Measurements from ENCODE around the gene RAB22A. TPM values are rescaled to one million over a fixed set of nuclear protein-coding genes. Genes with fewer than 3 reads are reported as not detected.

RAB22A gene
- total and polyA plus RNA-seq, 2 of the 4 experiments (the other 2 are of a cell fraction): 8.2 to 8.4 TPM

GRCh38 chr20:58359441-58359840, 49.9 kb downstream of the RAB22A start:
- POLR2A ChIA-PET (ENCODE audit: unreplicated experiment): no interaction called here
- no peaks in the 10 kb centered on the region for H3K4me1 ChIP-seq (ENCODE audit: control insufficient read depth, insufficient read depth, low read length)
- CTCF ChIA-PET: interaction anchor here (0.6 to 0.7 kb wide), 2 partner anchors 30 to 952 kb away, joined by 3 to 6 read pairs; partner anchors contain the start of gene VAPB

More at GRCh38 chr20:58359441-58359840, 49.9 kb downstream of the RAB22A start:
- no peaks in the 10 kb centered on the region for H3K27me3 ChIP-seq (ENCODE audit: control insufficient read depth, insufficient read depth, low read length)
- no TSS peak for BruUV-seq (replicated peaks)
- DNase-seq: peak; percentile 29
- no peak overlapping the region for H4K8ac ChIP-seq (ENCODE audit: low read depth in 2 of 2, low read length in 2 of 2)
- H2AK5ac ChIP-seq (ENCODE audit: low read depth, low read length): no peak overlapping the region
- dilution Hi-C loops (cut with HindIII; ENCODE audit: low sequenced_read_pairs, unreplicated experiment) (no loop called here), intact Hi-C loops (cut with micrococcal nuclease) (loop anchor here (2.0 kb wide), 1 partner anchor 123 kb away; no protein-coding TSS in a partner anchor), in situ Hi-C loops (cut with MboI; ENCODE audit: low sequenced_read_pairs) (no loop called here)
- no peak overlapping the region for H3K23ac ChIP-seq (ENCODE audit: low read depth, low read length)
- WGBS, 2 experiments (ENCODE audit: extremely low coverage in 2 of 2, insufficient read length in 1 of 2): 60% methylated on average over 1 of the region's 8 CpGs; no CpG with 5 or more reads in 1 of the 2 experiments
- no peak overlapping the region for H3K9ac ChIP-seq (ENCODE audit: low read depth, low read length)
- peaks cover 24% of the 10 kb centered on the region for H3K36me3 ChIP-seq (ENCODE audit: control insufficient read depth, insufficient read depth, low read length)
- H2BK15ac ChIP-seq (ENCODE audit: low read depth, low read length): no peak overlapping the region
- no peak overlapping the region for H3K27ac ChIP-seq (ENCODE audit: insufficient read depth, low read length)
- H3K9me3 ChIP-seq (ENCODE audit: control insufficient read depth, insufficient read depth, low read length): no peaks in the 10 kb centered on the region
- H3K9me1 ChIP-seq (ENCODE audit: insufficient read depth, low read length): no peaks in the 10 kb centered on the region; the same call in 1 of the 2 replicates
- no peak overlapping the region for H3K4ac ChIP-seq (ENCODE audit: low read depth, low read length)
- H4K20me1 ChIP-seq (ENCODE audit: insufficient read depth, low read length): no peaks in the 10 kb centered on the region
- TF ChIP-seq CTCF (conservative IDR thresholded peaks at IDR 0.05; ENCODE audit: low read depth, low read length): peak; percentile 30
- peak; percentile 49 for TF ChIP-seq RAD21 (IDR thresholded peaks at IDR 0.05; ENCODE audit: low read length)
- no peak for TF ChIP-seq USF2 (IDR thresholded peaks at IDR 0.05; ENCODE audit: low read depth, low read length)
- no peak for TF ChIP-seq RFX5 (IDR thresholded peaks at IDR 0.05; ENCODE audit: low read depth, low read length)
- no peak for TF ChIP-seq ELK1 (IDR thresholded peaks at IDR 0.05; ENCODE audit: borderline replicate concordance, low read depth, low read length)
- no peak for TF ChIP-seq MXI1 (IDR thresholded peaks at IDR 0.05; ENCODE audit: borderline replicate concordance, low read depth, low read length)
- peak; percentile 16; the same call in 1 of the 2 replicates for TF ChIP-seq SMC3 (IDR thresholded peaks at IDR 0.05; ENCODE audit: low read depth, low read length)
- TF ChIP-seq BHLHE40 (IDR thresholded peaks at IDR 0.05; ENCODE audit: low read depth, low read length): no peak
- no peak for TF ChIP-seq RCOR1 (IDR thresholded peaks at IDR 0.05; ENCODE audit: insufficient replicate concordance, low read length)
- TF ChIP-seq CHD1 (IDR thresholded peaks at IDR 0.05; ENCODE audit: low read depth, low read length): no peak
- no peak for ATAC-seq (ENCODE audit: low read depth)
- no peak overlapping the region for H4K91ac ChIP-seq (ENCODE audit: insufficient read depth, low read depth, low read length)
- H4K5ac ChIP-seq (ENCODE audit: low read depth, low read length): no peak overlapping the region
- no peak overlapping the region for H3K4me2 ChIP-seq (ENCODE audit: low read depth, low read length)
- H3K14ac ChIP-seq (replicated peaks; ENCODE audit: low read depth, low read length): no peak overlapping the region
- H3K18ac ChIP-seq (ENCODE audit: low read depth, low read length): no peak overlapping the region
- no peak overlapping the region for H2BK120ac ChIP-seq (ENCODE audit: low read depth, low read length)
- H2BK20ac ChIP-seq (ENCODE audit: low read depth, low read length): no peak overlapping the region
- H2AFZ ChIP-seq (replicated peaks; ENCODE audit: low read length, poor library complexity): no peak overlapping the region
- H3K4me3 ChIP-seq (ENCODE audit: insufficient read depth, low read depth, low read length): no peak overlapping the region
- H3K79me1 ChIP-seq (ENCODE audit: low read depth in 1 of 2, low read length in 2 of 2): peaks cover 6 to 16% of the 10 kb centered on the region in 2 experiments; a peak in 3 of 4 replicates
- no peak overlapping the region for H2BK5ac ChIP-seq (ENCODE audit: low read depth, low read length, poor library complexity, severe bottlenecking)
- H3K56ac ChIP-seq (ENCODE audit: extremely low read depth, insufficient read depth, low read length): no peak overlapping the region
- no peak overlapping the region for H2AK9ac ChIP-seq (replicated peaks; ENCODE audit: low read depth, low read length, poor library complexity)

Data from IMR-90 (cell line).